B cell (primary cell): ENCODE results near the gene NOD2. TPM values are rescaled to one million over a fixed set of nuclear protein-coding genes. Genes with fewer than 3 reads are reported as not detected.
A peak's percentile ranks its signal among the peaks of the same experiment; 100 is the strongest.

Experiments
- ATAC-seq: fragments of 200-7000 bp; cut with Tn5 transposase; one replicate; pipeline ENCODE4 v1.10.0; 2021; ENCODE audit warnings: low read depth, mild to moderate bottlenecking, moderate number of reproducible peaks, moderate library complexity
- CTCF ChIA-PET: fragments of 350-600 bp; sonication (Branson Sonifier 250); formaldehyde crosslinking; loops from one replicate; lab custom pipeline; 2021; ENCODE audit warnings: antibody characterized with exemption, inconsistent platforms; lab: Charles Lee
- POLR2A ChIA-PET: fragments of 350-600 bp; sonication (Branson Sonifier 250); formaldehyde crosslinking; loops from one replicate; lab custom pipeline; 2021; ENCODE audit warnings: antibody characterized with exemption; lab: Charles Lee
- DNase-seq: peaks from one replicate; pipeline ENCODE4 v3.0.0; 2013
- H2AFZ ChIP-seq: 2 replicates; pipeline ENCODE4 v1.6.1; 2012; ENCODE audit warnings: mild to moderate bottlenecking, low read depth, low read length; ENCODE audit not compliant: insufficient read depth, poor library complexity, severe bottlenecking
- H3K27ac ChIP-seq, 2 donors: 1 replicate in 1 of 2; 2 replicates in 1 of 2; pipeline ENCODE4 v1.5.1; 2012 to 2013; ENCODE audit warnings: low read length in 2 of 2, mild to moderate bottlenecking in 2 of 2, moderate library complexity in 1 of 2
- H3K27me3 ChIP-seq, 4 experiments: fragments of 200-600 bp in 1 of 4; sonication (generic) in 1 of 4; replicated peaks in 1 of 4; 1 replicate in 2 of 4; 2 replicates in 2 of 4; pipeline versions ENCODE4 v1.6.1 to v1.7.0; 2013 to 2016; ENCODE audit warnings: low read length in 3 of 4, mild to moderate bottlenecking in 2 of 4, mixed read lengths in 1 of 4, moderate library complexity in 1 of 4; ENCODE audit not compliant: insufficient read depth in 4 of 4, control insufficient read depth in 3 of 4; ENCODE audit errors: control extremely low read depth in 1 of 4
- H3K36me3 ChIP-seq, 2 experiments: replicated peaks in 1 of 2; 1 replicate in 1 of 2; 2 replicates in 1 of 2; pipeline versions ENCODE4 v1.6.1 to v1.7.1; 2013; ENCODE audit warnings: low read length in 1 of 2; ENCODE audit not compliant: insufficient read depth in 2 of 2, control insufficient read depth in 1 of 2; ENCODE audit errors: control extremely low read depth in 1 of 2, extremely low read depth in 1 of 2
- H3K4me1 ChIP-seq, 2 donors: fragments of 200-600 bp in 1 of 2; sonication (generic) in 1 of 2; 1 replicate in 1 of 2; 2 replicates in 1 of 2; pipeline versions ENCODE4 v1.5.1 to v1.6.1; 2013 to 2017; ENCODE audit warnings: low read length in 2 of 2; ENCODE audit not compliant: control insufficient read depth in 2 of 2, insufficient read depth in 2 of 2
- H3K4me2 ChIP-seq: replicated peaks from 2 replicates; pipeline ENCODE3; 2012; ENCODE audit warnings: mild to moderate bottlenecking, low read depth, low read length; ENCODE audit not compliant: poor library complexity, severe bottlenecking
- H3K4me3 ChIP-seq, 5 experiments: fragments of 200-600 bp in 1 of 5; sonication (generic) in 1 of 5; 1 replicate in 3 of 5; 2 replicates in 2 of 5; pipeline versions ENCODE4 v1.5.1 to v1.7.0; 2011 to 2016; ENCODE audit warnings: low read length in 4 of 5, mild to moderate bottlenecking in 4 of 5, low read depth in 2 of 5, control low read depth in 1 of 5, moderate library complexity in 1 of 5; ENCODE audit not compliant: insufficient read depth in 1 of 5; ENCODE audit errors: control extremely low read depth in 1 of 5, extremely low read depth in 1 of 5
- H3K79me2 ChIP-seq: fragments of 200-600 bp; sonication (generic); one replicate; pipeline ENCODE4 v1.6.0; 2016; ENCODE audit warnings: low read length; ENCODE audit not compliant: control insufficient read depth, insufficient read depth
- H3K9ac ChIP-seq: fragments of 200-600 bp; sonication (generic); 2 replicates; pipeline ENCODE4 v1.6.1; 2017; ENCODE audit warnings: mild to moderate bottlenecking, low read length, moderate library complexity
- H3K9me3 ChIP-seq, 3 donors: one replicate each; pipeline versions ENCODE4 v1.6.1 to v1.7.1; 2013; ENCODE audit warnings: low read length in 2 of 3; ENCODE audit not compliant: control insufficient read depth in 2 of 3, insufficient read depth in 1 of 3; ENCODE audit errors: control extremely low read depth in 1 of 3
- H4K20me1 ChIP-seq: 2 replicates; pipeline ENCODE4 v1.6.0; 2012; ENCODE audit warnings: mild to moderate bottlenecking, low read length; ENCODE audit not compliant: insufficient read depth, control insufficient read depth, poor library complexity, severe bottlenecking
- H3K27ac Mint-ChIP-seq: one replicate; pipeline ENCODE4 v1.8.0; 2021; ENCODE audit warnings: mixed read lengths
- H3K27me3 Mint-ChIP-seq: one replicate; pipeline ENCODE4 v1.8.0; 2021; ENCODE audit warnings: mixed read lengths
- H3K4me1 Mint-ChIP-seq: one replicate; pipeline ENCODE4 v1.8.0; 2021; ENCODE audit warnings: mixed read lengths
- H3K4me3 Mint-ChIP-seq: one replicate; pipeline ENCODE4 v1.8.0; 2021; ENCODE audit warnings: mixed read lengths
- H3K9me3 Mint-ChIP-seq: one replicate; pipeline ENCODE4 v1.8.0; 2022; ENCODE audit warnings: mixed read lengths; ENCODE audit not compliant: insufficient read depth
- CTCF ChIP-seq: fragments of 200-600 bp; IDR thresholded peaks from one replicate; pipeline ENCODE4 v1.8.0; 2022; ENCODE audit warnings: antibody characterized with exemption, mild to moderate bottlenecking
- EZH2 ChIP-seq: IDR thresholded peaks from 2 replicates; pipeline ENCODE4 v1.6.1; 2012; ENCODE audit warnings: borderline replicate concordance, low read depth, mild to moderate bottlenecking, moderate library complexity, low read length; ENCODE audit not compliant: insufficient read depth, poor library complexity, severe bottlenecking
- WGBS: methylation state at CpG from one replicate; pipeline ENCODE4 v1.1.5; 2013; ENCODE audit warnings: missing lambda C conversion rate; ENCODE audit not compliant: insufficient coverage; 5-methylcytosine and 5-hydroxymethylcytosine counted together
- intact Hi-C: fragments of 100-400 bp; cut with micrococcal nuclease; formaldehyde crosslinking; loops from one replicate; pipeline ENCODE4 v1.10.0; 2022
- polyA plus RNA-seq: library from polyadenylated mRNA; depleted of rRNA; stranded (reverse); fragments of >200 nt; gene quantifications from 2 replicates; pipeline ENCODE4 v1.2.3, GENCODE V29; 2012
- total RNA-seq, 2 donors: library from RNA; stranded (reverse); fragments of 120-200 nt in 1 of 2; gene quantifications; 1 replicate in 1 of 2; 2 replicates in 1 of 2; pipeline versions ENCODE4 v1.2.3 to v1.2.4, GENCODE V29; 2013 to 2022

NOD2 gene
- total and polyA plus RNA-seq, 2 donors (not counting 1 experiment from before 2014, with no cell fraction given), result 1.2 to 1.8 TPM

GRCh38 chr16:50697881-50698767 is 4.7 kb downstream of the NOD2 start:
- Histone ChIP-seq H3K4me3 (peak overlapping the region in 4 of 5 experiments; percentile 39 to 64 (median 45)), H3K9ac (peak overlapping the region; percentile 65), H3K27me3 (no peaks in the 10 kb centered on the region), H4K20me1 (no peaks in the 10 kb centered on the region), H2AFZ (peak overlapping the region; percentile 70), H3K4me1 (peaks cover 40 to 41% of the 10 kb centered on the region in 2 donors), H3K36me3 (no peaks in the 10 kb centered on the region), H3K79me2 (no peaks in the 10 kb centered on the region), H3K4me2 (peak overlapping the region; percentile 81), H3K27ac (peak overlapping the region; percentile 50 to 59), H3K9me3 (no peaks in the 10 kb centered on the region)
- H3K9me3 Mint-ChIP-seq, result no peaks in the 10 kb centered on the region
- intact Hi-C loops, result loop anchor here (1.0 to 2.0 kb wide), 2 partner anchors 13 to 44 kb away; partner anchors contain the start of gene CYLD
- ATAC-seq (peak; percentile 66), DNase-seq (peak; percentile 61)
- peak overlapping the region; percentile 86 for H3K4me3 Mint-ChIP-seq
- no peaks in the 10 kb centered on the region for H3K27me3 Mint-ChIP-seq
- POLR2A ChIA-PET, result interaction anchor here (0.8 to 1.6 kb wide), 4 partner anchors 12 to 43 kb away, joined by 3 to 10 read pairs (median 4); partner anchors contain the start of genes CYLD and SNX20
- TF ChIP-seq CTCF, result no peak
- no peak for TF ChIP-seq EZH2
- H3K27ac Mint-ChIP-seq, result peak overlapping the region; percentile 85
- WGBS, result 46% methylated on average over 19 of the region's 19 CpGs
- peaks cover 53% of the 10 kb centered on the region for H3K4me1 Mint-ChIP-seq
- CTCF ChIA-PET, result interaction anchor here (1.0 to 2.1 kb wide), 4 partner anchors 11 to 34 kb away, joined by 3 to 8 read pairs (median 4); partner anchors contain the start of gene SNX20
